HG02678 (cell line): ENCODE measurements around the gene OR5AR1.
"Not testable (repeated sequence)": the region's sequence is repeated elsewhere in the genome, so short reads cannot be mapped to it uniquely, and the experiment has no call there.

Source experiments
- ATAC-seq: cut with Tn5 transposase; IDR thresholded peaks from one replicate; pipeline ENCODE4 v1.9.1; 2021; ENCODE audit warnings: mild to moderate bottlenecking, moderate library complexity; ENCODE audit not compliant: unreplicated experiment

Gene OR5AR1

GRCh38 chr11:56663386-56663785 is at the start of gene OR5AR1:
OR5AR1 (plus strand) TSS chr11:56663686; CDS start chr11:56663686, 0 bp downstream.
- ATAC-seq: no peak

GRCh38 chr11:56624661-56625110 is 38.8 kb upstream of the OR5AR1 start:
- ATAC-seq: peak; percentile 72

- no peak for ATAC-seq
Observed at GRCh38 chr11:56625946-56626345, 37.5 kb upstream of the OR5AR1 start.

DNA sequence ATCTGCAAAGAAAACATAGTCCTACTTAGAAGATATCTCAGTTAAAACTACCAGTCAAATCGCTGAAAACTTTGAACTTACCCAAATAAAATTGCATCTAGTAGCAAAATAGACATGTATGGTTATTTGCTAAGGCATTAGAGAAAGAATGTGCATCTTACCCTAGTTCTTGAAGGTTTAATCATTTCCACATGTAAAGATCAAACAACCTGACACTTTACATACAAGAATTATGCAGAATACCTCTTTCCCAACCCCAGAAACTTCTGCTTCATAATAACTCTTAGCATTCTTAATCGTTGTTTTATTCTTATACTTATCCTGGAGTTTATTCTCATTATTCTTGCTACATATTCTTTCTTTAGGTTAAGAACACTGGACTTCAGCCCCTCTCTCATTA is 31.2 kb upstream of the OR5AR1 start:
- no peak for ATAC-seq

DNA sequence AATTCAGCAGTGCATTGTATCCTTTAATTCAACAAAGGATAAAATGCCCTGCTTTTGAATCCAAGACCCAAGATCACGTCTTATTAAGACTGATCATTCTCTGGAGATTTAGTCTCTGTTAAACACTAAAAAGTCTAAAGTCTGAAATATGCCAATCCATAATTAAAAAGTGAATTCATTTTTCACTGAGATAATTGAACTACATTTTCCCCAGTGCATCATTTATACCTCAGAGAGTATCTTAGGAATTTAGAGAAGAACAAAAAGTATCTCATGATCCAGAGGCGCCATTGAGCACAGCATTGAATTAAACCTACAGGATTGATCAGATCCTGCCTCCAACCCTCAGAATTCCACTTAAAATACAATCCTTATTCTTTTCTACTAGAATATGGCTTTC is 26.6 kb upstream of the OR5AR1 start:
- no peak for ATAC-seq

- no peak for ATAC-seq
Observed at GRCh38 chr11:56637500-56637899, 26.0 kb upstream of the OR5AR1 start.

GRCh38 chr11:56642339-56642738 is 21.1 kb upstream of the OR5AR1 start, which contains the start of gene OR5AP2:
OR5AP2 (minus strand) TSS chr11:56642439; CDS start chr11:56642439, 0 bp downstream.
- ATAC-seq: no peak

DNA sequence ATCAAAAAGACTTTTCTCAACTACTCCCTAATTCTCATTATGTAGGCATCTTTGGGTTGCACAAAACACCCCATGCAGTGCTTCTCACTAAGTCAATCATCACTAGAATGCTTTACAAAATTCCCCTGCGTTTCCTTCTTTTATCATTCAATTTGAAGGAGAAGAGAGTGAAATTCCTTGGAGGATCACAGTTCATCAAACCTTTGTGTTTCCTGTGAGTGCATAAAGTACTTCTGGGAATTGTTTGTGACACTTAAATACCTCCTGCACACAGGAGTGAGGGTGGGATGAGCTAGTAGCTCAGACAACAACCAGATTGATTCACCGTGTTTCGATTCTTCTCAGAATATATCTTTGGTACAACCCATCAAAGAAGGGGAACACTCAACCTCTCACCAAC is 3.7 kb upstream of the OR5AR1 start:
- ATAC-seq: no peak

DNA sequence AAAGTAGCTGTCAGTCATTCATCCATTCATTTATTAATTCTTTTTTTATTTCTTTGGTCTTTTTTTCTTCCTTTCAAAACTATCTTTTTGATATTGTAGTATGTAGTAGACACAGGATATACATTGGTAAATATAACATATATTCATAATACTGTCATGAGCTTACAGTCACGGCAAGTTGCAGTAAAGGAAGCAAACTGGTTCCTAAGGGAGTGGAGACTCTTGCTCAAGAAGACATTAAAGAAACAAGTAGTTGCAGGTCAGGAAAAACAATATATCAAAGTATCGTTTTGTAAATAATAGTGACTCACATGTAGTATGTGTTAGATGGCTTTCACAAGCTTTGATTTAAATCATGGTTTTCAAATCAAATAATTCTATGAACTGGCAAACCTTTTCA is 7.5 kb downstream of the OR5AR1 start:
- ATAC-seq: no peak

DNA sequence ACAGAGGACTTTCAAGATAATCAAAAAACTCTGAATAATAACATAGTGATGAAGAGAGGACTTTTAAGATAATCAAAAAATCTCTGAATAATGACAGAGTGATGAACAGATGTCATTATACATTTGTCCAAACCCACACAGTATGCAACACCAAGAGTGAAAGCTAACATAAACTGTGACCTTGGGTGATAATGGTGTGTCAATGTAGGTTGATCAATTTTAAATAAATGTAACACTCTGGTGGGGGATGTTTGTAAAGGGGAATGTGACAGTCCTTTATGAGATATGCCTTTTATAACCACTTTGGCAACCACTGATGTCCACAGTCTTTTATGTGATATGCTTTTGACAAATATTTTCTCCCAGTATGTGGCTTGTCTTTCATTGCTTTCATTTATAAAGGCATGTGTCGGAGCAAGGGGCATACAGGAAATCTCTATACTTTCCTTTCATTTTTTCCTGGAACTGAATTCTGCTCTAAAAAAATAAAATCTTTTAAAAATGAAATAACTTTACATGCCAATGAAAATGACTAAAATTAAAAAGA is 25.1 kb downstream of the OR5AR1 start:
- ATAC-seq: no peak

- ATAC-seq: not testable (repeated sequence)
Observed at GRCh38 chr11:56691179-56691578, 27.7 kb downstream of the OR5AR1 start.

DNA sequence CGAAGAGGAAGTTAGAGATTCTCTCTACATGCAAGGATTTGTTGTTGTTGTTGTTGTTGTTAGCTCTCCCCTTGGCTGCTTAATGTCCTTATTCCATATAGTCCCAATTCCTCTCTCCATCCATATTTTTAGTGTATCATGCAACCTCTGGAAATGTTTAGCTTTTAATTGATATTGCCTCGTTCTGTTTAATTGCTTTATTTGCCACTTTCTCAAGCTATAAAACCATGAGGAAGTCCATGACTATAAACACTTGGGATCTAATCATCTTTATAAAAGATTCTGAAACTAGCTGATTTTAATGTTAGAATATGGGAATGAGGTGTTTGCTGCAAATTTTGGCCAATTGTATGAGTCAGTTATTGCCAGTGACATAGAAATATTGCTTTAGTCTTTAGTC is 29.9 kb downstream of the OR5AR1 start:
- no peak for ATAC-seq

DNA sequence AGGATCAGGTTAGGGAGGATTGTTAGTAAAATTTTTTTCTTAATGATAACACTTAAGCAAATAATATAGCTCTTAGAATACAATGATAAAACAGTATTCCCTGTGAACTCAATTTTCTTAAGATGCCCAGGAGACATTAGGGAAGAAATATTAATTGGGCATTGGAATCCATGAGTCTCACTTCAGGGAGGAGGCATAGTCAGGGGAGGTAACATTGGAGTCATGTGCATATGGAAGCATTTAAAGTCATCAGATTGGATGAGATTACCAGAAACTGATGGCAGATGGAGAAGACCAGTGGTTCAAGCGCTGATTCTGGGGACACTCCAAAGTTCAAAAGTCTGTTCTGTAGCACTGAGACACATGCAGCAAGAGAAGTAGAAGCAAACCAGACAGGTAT is 35.3 kb downstream of the OR5AR1 start, which contains the start of gene OR9G1:
OR9G1 (plus strand) TSS at position 301 of the 400 bp plus-strand sequence. CDS start 1,293 bp downstream, outside the sequence.
- ATAC-seq: no peak

DNA sequence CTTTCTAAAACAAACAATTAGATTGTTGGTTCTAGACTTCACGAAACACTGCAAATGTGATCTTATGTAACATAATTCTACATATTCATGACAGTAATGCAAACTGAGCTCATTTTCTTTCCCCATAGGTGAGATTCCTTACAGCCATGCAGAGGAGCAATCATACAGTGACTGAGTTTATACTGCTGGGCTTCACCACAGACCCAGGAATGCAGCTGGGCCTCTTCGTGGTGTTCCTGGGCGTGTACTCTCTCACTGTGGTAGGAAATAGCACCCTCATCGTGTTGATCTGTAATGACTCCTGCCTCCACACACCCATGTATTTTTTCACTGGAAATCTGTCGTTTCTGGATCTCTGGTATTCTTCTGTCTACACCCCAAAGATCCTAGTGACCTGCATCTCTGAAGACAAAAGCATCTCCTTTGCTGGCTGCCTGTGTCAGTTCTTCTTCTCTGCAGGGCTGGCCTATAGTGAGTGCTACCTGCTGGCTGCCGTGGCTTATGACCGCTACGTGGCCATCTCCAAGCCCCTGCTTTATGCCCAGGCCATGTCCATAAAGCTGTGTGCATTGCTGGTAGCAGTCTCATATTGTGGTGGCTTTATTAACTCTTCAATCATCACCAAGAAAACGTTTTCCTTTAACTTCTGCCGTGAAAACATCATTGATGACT is 36.9 kb downstream of the OR5AR1 start:
- no peak for ATAC-seq

DNA sequence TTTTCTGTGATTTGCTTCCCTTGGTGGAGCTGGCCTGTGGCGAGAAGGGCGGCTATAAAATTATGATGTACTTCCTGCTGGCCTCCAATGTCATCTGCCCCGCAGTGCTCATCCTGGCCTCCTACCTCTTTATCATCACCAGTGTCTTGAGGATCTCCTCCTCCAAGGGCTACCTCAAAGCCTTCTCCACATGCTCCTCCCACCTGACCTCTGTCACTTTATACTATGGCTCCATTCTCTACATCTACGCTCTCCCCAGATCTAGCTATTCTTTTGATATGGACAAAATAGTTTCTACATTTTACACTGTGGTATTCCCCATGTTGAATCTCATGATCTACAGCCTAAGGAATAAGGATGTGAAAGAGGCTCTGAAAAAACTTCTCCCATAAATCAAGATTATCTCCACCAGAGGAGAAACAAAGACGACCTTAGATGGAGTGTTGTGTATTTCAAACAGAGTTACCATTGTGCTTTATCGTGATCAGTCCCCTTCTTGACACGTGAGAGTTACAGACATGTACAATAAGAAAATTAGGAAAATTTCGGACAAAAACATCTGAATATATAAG is 37.5 kb downstream of the OR5AR1 start:
- ATAC-seq: no peak

DNA sequence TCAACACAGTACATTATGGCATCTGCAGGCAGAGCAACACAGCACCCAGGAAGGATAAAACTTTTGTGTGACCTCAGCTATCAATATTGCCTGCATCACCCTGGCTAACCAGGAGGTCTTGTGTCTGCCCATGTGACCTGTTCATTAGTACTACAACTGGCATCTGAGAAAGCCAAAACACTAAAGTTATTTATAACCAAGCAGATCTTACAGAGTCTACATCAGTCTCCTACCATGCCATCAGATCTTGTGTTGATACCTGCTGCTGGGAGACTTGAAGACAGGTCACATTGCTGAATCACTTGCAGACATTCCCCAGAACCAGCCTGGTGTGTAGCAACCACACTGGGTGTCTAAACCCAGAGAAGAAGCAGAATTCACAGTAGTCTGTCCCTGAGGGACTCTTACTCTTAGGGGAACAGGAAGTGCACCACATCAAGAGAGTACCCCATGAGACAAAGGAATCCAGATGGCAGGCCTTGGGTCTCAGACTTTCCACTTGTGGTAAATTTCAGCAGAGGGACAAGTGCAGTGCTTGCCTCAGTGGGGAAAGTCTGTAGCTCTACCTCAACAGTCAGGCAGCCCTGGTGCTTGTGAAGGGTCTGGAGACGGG is 42.4 kb downstream of the OR5AR1 start:
- no peak for ATAC-seq

DNA sequence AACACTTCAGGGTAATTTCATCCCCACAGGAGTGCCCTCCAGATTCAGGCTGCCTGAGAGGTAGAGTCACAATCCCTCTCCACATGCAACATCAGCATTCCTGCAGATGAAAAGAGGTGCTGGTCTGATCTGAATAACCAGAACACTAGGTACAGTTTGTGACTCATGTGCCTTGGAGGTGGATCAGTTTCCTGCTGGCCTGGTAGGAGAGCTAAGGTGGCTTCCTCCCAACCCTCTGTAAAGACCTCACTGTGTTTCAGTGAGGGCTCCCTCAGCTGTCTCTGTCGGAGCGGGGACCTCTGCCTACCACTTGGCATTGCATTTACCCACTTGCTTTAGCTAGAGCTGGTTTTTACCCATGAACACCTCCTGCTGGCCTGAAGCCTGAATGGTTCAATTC is 43.0 kb downstream of the OR5AR1 start:
- ATAC-seq: no peak

DNA sequence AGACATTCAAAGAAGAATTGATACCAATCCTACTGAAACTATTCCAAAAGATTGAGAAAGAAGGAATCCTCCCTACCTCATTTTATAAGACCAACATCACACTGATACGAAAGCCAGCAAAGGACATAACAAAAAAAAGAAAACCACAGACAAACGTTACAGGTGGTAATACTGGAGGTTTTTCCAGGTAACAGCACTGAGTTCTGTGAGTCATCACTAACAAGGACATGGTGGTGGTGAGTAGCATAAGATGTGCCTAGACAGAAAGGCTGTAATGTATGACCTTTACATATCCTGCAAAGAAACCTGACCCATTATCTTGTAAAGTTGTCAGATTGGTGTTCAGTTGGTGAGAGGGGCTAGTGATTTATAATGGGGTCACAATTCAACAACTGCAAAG is 50.7 kb downstream of the OR5AR1 start:
- ATAC-seq: no peak
